GM23338 (cell line): Measurements from ENCODE around the gene GPC5. TPM values are rescaled to one million over a fixed set of nuclear protein-coding genes. Genes with fewer than 3 reads are reported as not detected.

Experiments
- ATAC-seq: fragments of 200-7000 bp; cut with Tn5 transposase; 3 replicates; pipeline ENCODE4 v1.9.1; 2020
- DNase-seq: peaks from one replicate; pipeline ENCODE4 v3.0.0-alpha.2; 2015; ENCODE audit warnings: low spot score
- H2AFZ ChIP-seq: fragments of 200-600 bp; sonication (generic); 2 replicates; pipeline ENCODE4 v1.8.0; 2016; ENCODE audit warnings: antibody characterized with exemption, mild to moderate bottlenecking, moderate library complexity
- H3F3A ChIP-seq: fragments of 200-600 bp; sonication (generic); replicated peaks from 2 replicates; pipeline ENCODE4 v1.8.0; 2017; ENCODE audit warnings: antibody characterized with exemption, mixed run types, low read depth
- H3K27ac ChIP-seq: fragments of 200-600 bp; sonication (generic); 2 replicates; pipeline ENCODE4 v1.6.1; 2016; ENCODE audit warnings: low read depth
- H3K27me3 ChIP-seq: fragments of 200-600 bp; sonication (generic); 2 replicates; pipeline ENCODE4 v1.8.0; 2016; ENCODE audit warnings: mild to moderate bottlenecking, mixed run types, moderate library complexity; ENCODE audit not compliant: insufficient read depth
- H3K36me3 ChIP-seq: fragments of 200-600 bp; sonication (generic); 2 replicates; pipeline ENCODE4 v1.8.0; 2016; ENCODE audit warnings: mild to moderate bottlenecking; ENCODE audit not compliant: insufficient read depth
- H3K4me1 ChIP-seq: fragments of 200-600 bp; sonication (generic); 2 replicates; pipeline ENCODE4 v1.8.0; 2016; ENCODE audit warnings: mild to moderate bottlenecking, moderate library complexity; ENCODE audit not compliant: insufficient read depth
- H3K4me2 ChIP-seq: fragments of 200-600 bp; sonication (generic); 2 replicates; pipeline ENCODE4 v1.7.1; 2017; ENCODE audit warnings: mixed run types
- H3K4me3 ChIP-seq: fragments of 200-600 bp; sonication (generic); 2 replicates; pipeline ENCODE4 v1.6.1; 2016; ENCODE audit warnings: mixed run types
- H3K79me2 ChIP-seq: fragments of 200-600 bp; sonication (generic); replicated peaks from 2 replicates; pipeline ENCODE4 v1.8.0; 2017; ENCODE audit warnings: mild to moderate bottlenecking; ENCODE audit not compliant: insufficient read depth
- H3K9me2 ChIP-seq: fragments of 200-600 bp; sonication (generic); 2 replicates; pipeline ENCODE4 v1.8.0; 2017; ENCODE audit not compliant: insufficient read depth
- H4K20me1 ChIP-seq: fragments of 200-600 bp; sonication (generic); replicated peaks from 2 replicates; pipeline ENCODE4 v1.8.0; 2017; ENCODE audit warnings: mild to moderate bottlenecking; ENCODE audit not compliant: insufficient read depth
- H3K27ac Mint-ChIP-seq: 2 replicates; pipeline ENCODE4 v1.8.0; 2020; ENCODE audit warnings: inconsistent platforms, mild to moderate bottlenecking, moderate library complexity, mixed read lengths
- H3K27me3 Mint-ChIP-seq: 3 replicates; pipeline ENCODE4 v1.8.0; 2022; ENCODE audit warnings: low read depth, mild to moderate bottlenecking, moderate library complexity, mixed read lengths, inconsistent platforms; ENCODE audit not compliant: insufficient read depth, poor library complexity
- H3K36me3 Mint-ChIP-seq: 3 replicates; pipeline ENCODE4 v1.8.0; 2021; ENCODE audit warnings: low read depth, mild to moderate bottlenecking, inconsistent platforms, moderate library complexity, mixed read lengths
- H3K4me1 Mint-ChIP-seq: 3 replicates; pipeline ENCODE4 v1.8.0; 2020; ENCODE audit warnings: mild to moderate bottlenecking, inconsistent platforms, mixed read lengths
- H3K4me3 Mint-ChIP-seq: 3 replicates; pipeline ENCODE4 v1.8.0; 2021; ENCODE audit warnings: moderate library complexity, mild to moderate bottlenecking, inconsistent platforms, mixed read lengths
- H3K9me3 Mint-ChIP-seq: 3 replicates; pipeline ENCODE4 v1.8.0; 2020; ENCODE audit warnings: moderate library complexity, mild to moderate bottlenecking, inconsistent platforms, mixed read lengths
- CREB1 ChIP-seq: fragments of 250-450 bp; sonication (Bioruptor Pico); IDR thresholded peaks from 2 replicates; pipeline ENCODE4 v1.5.0; 2020; ENCODE audit warnings: low read depth, mild to moderate bottlenecking, moderate library complexity
- CTCF ChIP-seq, 2 experiments: fragments of 200-600 bp in 1 of 2; sonication (generic) in 1 of 2; conservative IDR thresholded peaks; 2 replicates each; pipeline versions ENCODE4 v1.5.1 to v1.6.1; 2016 to 2017; ENCODE audit warnings: antibody characterized with exemption in 2 of 2, low read depth in 2 of 2, mild to moderate bottlenecking in 2 of 2, moderate library complexity in 1 of 2
- JUNB ChIP-seq: IDR thresholded peaks from one replicate; pipeline ENCODE4 v1.6.1; 2016; ENCODE audit warnings: antibody characterized with exemption; ENCODE audit not compliant: unreplicated experiment
- NANOG ChIP-seq: IDR thresholded peaks from 2 replicates; pipeline ENCODE4 v1.6.1; 2016; ENCODE audit warnings: antibody characterized with exemption, borderline replicate concordance
- POLR2AphosphoS5 ChIP-seq: IDR thresholded peaks from 2 replicates; pipeline ENCODE4 v1.6.1; 2016; ENCODE audit warnings: antibody characterized with exemption, low read depth
- STAT1 ChIP-seq: IDR thresholded peaks from one replicate; pipeline ENCODE4 v1.6.1; 2016; ENCODE audit warnings: antibody characterized with exemption; ENCODE audit not compliant: unreplicated experiment
- ZNF331 ChIP-seq: fragments of 250-450 bp; sonication (Bioruptor Pico); IDR thresholded peaks from 2 replicates; pipeline ENCODE4 v1.5.0; 2020; ENCODE audit warnings: low read depth, mild to moderate bottlenecking, moderate library complexity
- polyA plus RNA-seq: library from polyadenylated mRNA; unstranded; fragments of >200 nt; fragmentation: Nextera tagmentation; extraction: Ambion mirVana; gene quantifications from 2 replicates; pipeline ENCODE4 v1.2.1, GENCODE V29; 2016
- total RNA-seq: library from RNA; depleted of rRNA; stranded (reverse); fragments of >200 nt; shearing (Covaris generic); gene quantifications from 2 replicates; pipeline ENCODE4 v1.2.3, GENCODE V29; 2014
- TF ChIP-seq, protein P1 (sequence below): IDR thresholded peaks from 2 replicates; pipeline ENCODE4 v1.6.1; 2016; ENCODE audit warnings: antibody characterized with exemption
- TF ChIP-seq, protein P2 (sequence below): fragments of 250-450 bp; sonication (Bioruptor Pico); IDR thresholded peaks from 2 replicates; pipeline ENCODE4 v1.5.0; 2020; ENCODE audit warnings: mild to moderate bottlenecking, moderate library complexity

The GPC5 gene
- total and polyA plus RNA-seq, 2 experiments from 2014 or later: 0.95 to 1.1 TPM

DNA sequence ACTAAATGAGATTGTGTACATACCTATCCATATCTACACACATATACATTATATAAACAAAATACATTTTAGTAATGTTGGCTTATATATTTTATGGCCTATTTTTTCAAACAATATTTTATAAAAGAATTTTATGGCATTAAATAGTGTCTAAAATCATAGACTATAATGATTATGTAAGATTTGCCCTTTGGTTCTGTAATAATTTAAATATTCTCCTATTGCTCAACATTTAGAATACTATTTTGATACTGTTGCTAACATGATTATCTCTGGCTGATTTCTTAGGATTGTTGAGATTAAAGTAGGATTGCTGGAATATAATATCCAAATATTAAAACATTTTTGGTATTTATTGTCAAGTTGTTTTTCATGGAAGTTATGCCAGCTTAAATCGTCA, 1263.0 kb downstream of the GPC5 start (continued):
- TF ChIP-seq STAT1 (no peak), CTCF (conservative IDR thresholded peaks at IDR 0.05; ENCODE audit: low read depth in 2 of 2) (no peak), POLR2AphosphoS5 (no peak)
- TF ChIP-seq, protein P1, sequence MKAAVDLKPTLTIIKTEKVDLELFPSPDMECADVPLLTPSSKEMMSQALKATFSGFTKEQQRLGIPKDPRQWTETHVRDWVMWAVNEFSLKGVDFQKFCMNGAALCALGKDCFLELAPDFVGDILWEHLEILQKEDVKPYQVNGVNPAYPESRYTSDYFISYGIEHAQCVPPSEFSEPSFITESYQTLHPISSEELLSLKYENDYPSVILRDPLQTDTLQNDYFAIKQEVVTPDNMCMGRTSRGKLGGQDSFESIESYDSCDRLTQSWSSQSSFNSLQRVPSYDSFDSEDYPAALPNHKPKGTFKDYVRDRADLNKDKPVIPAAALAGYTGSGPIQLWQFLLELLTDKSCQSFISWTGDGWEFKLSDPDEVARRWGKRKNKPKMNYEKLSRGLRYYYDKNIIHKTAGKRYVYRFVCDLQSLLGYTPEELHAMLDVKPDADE: no peak

DNA sequence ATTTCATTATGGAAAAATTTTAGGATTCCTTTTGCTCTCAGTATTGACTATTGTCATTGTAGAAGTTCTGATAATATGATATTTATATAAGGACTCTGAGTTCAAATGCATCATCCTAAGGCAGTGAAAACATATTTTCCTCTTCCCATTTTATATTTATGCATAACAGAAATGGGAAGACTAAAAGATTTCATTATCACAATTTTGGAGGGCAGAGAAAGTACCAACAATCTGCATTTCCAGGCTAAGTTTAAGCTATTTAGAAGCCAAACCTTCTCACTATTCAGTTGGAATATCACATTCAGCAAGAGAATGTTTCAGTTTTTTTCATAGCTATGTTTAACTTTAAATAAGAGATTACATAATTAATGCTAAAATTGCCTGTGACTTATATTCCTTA, 1269.7 kb downstream of the GPC5 start:
- H3K4me1 ChIP-seq: no peaks in the 10 kb centered on the region
- H3K4me2 ChIP-seq: no peak overlapping the region
- H3K4me3 ChIP-seq: no peak overlapping the region
- H3K27me3 ChIP-seq: no peaks in the 10 kb centered on the region
- Mint-ChIP-seq H3K4me1 (no peaks in the 10 kb centered on the region), H3K9me3 (no peaks in the 10 kb centered on the region), H3K27ac (no peak overlapping the region), H3K27me3 (no peaks in the 10 kb centered on the region), H3K4me3 (no peak overlapping the region), H3K36me3 (no peaks in the 10 kb centered on the region)
- no peaks in the 10 kb centered on the region for H3F3A ChIP-seq
- no peak for TF ChIP-seq NANOG
- TF ChIP-seq CREB1 (CRISPR knock-in tag): no peak
- no peak for TF ChIP-seq ZNF331 (CRISPR knock-in tag)
- TF ChIP-seq, protein P2, sequence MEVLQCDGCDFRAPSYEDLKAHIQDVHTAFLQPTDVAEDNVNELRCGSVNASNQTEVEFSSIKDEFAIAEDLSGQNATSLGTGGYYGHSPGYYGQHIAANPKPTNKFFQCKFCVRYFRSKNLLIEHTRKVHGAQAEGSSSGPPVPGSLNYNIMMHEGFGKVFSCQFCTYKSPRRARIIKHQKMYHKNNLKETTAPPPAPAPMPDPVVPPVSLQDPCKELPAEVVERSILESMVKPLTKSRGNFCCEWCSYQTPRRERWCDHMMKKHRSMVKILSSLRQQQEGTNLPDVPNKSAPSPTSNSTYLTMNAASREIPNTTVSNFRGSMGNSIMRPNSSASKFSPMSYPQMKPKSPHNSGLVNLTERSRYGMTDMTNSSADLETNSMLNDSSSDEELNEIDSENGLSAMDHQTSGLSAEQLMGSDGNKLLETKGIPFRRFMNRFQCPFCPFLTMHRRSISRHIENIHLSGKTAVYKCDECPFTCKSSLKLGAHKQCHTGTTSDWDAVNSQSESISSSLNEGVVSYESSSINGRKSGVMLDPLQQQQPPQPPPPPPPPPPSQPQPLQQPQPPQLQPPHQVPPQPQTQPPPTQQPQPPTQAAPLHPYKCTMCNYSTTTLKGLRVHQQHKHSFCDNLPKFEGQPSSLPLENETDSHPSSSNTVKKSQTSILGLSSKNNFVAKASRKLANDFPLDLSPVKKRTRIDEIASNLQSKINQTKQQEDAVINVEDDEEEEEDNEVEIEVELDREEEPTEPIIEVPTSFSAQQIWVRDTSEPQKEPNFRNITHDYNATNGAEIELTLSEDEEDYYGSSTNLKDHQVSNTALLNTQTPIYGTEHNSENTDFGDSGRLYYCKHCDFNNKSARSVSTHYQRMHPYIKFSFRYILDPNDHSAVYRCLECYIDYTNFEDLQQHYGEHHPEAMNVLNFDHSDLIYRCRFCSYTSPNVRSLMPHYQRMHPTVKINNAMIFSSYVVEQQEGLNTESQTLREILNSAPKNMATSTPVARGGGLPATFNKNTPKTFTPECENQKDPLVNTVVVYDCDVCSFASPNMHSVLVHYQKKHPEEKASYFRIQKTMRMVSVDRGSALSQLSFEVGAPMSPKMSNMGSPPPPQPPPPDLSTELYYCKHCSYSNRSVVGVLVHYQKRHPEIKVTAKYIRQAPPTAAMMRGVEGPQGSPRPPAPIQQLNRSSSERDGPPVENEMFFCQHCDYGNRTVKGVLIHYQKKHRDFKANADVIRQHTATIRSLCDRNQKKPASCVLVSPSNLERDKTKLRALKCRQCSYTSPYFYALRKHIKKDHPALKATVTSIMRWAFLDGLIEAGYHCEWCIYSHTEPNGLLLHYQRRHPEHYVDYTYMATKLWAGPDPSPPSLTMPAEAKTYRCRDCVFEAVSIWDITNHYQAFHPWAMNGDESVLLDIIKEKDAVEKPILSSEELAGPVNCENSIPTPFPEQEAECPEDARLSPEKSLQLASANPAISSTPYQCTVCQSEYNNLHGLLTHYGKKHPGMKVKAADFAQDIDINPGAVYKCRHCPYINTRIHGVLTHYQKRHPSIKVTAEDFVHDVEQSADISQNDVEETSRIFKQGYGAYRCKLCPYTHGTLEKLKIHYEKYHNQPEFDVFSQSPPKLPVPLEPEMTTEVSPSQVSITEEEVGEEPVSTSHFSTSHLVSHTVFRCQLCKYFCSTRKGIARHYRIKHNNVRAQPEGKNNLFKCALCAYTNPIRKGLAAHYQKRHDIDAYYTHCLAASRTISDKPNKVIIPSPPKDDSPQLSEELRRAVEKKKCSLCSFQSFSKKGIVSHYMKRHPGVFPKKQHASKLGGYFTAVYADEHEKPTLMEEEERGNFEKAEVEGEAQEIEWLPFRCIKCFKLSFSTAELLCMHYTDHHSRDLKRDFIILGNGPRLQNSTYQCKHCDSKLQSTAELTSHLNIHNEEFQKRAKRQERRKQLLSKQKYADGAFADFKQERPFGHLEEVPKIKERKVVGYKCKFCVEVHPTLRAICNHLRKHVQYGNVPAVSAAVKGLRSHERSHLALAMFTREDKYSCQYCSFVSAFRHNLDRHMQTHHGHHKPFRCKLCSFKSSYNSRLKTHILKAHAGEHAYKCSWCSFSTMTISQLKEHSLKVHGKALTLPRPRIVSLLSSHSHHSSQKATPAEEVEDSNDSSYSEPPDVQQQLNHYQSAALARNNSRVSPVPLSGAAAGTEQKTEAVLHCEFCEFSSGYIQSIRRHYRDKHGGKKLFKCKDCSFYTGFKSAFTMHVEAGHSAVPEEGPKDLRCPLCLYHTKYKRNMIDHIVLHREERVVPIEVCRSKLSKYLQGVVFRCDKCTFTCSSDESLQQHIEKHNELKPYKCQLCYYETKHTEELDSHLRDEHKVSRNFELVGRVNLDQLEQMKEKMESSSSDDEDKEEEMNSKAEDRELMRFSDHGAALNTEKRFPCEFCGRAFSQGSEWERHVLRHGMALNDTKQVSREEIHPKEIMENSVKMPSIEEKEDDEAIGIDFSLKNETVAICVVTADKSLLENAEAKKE: no peak
- TF ChIP-seq JUNB: no peak
- ATAC-seq (no peak), DNase-seq (no peak)
- no peaks in the 10 kb centered on the region for H3K79me2 ChIP-seq
- no peak overlapping the region for H3K27ac ChIP-seq
- H4K20me1 ChIP-seq: no peaks in the 10 kb centered on the region
- H3K36me3 ChIP-seq: no peaks in the 10 kb centered on the region
- no peak overlapping the region for H2AFZ ChIP-seq
- no peaks in the 10 kb centered on the region for H3K9me2 ChIP-seq
